Measurements from ENCODE around the gene MAST1. TPM values are rescaled to one million over a fixed set of nuclear protein-coding genes. Genes with fewer than 3 reads are reported as not detected.

MAST1 gene
- total RNA-seq, 4 donors from 2014 or later: 1.2 TPM; not detected in 3

DNA sequence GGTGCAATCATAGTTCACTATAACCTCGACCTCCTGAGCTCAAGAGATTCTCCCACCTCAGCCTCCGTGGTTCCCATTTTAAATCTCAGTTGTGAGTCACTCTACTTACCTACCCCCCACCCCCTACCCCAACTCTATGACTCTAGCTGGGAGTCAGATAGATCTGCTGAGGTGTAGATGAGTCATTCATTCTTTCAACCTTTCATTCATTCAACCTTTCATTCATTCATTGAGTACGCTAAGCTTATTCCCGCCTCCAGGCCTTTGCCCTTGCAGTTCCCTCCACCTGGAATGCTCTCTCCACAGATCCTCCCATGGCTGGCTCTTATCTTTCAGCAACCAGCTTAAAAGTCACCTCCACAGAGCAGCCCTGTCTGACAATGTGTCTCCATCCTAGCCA, 1.1 kb upstream of the MAST1 start:
- H3K9me3 ChIP-seq: no peaks in the 10 kb centered on the region
- H3K27me3 ChIP-seq: peaks cover 55 to 57% of the 10 kb centered on the region in 2 donors
- no peak for DNase-seq
- H3K4me1 ChIP-seq: peaks cover 0 to 19% of the 10 kb centered on the region in 2 donors
- no peak overlapping the region for H3K4me3 ChIP-seq
- intact Hi-C loops (cut with DNase I; ENCODE audit: low total_unique reads): no loop called here
- no peaks in the 10 kb centered on the region for H3K36me3 ChIP-seq
- no peak overlapping the region for H3K27ac ChIP-seq
- no peak for TF ChIP-seq POLR2A (IDR thresholded peaks at IDR 0.05)
- TF ChIP-seq, protein P1, sequence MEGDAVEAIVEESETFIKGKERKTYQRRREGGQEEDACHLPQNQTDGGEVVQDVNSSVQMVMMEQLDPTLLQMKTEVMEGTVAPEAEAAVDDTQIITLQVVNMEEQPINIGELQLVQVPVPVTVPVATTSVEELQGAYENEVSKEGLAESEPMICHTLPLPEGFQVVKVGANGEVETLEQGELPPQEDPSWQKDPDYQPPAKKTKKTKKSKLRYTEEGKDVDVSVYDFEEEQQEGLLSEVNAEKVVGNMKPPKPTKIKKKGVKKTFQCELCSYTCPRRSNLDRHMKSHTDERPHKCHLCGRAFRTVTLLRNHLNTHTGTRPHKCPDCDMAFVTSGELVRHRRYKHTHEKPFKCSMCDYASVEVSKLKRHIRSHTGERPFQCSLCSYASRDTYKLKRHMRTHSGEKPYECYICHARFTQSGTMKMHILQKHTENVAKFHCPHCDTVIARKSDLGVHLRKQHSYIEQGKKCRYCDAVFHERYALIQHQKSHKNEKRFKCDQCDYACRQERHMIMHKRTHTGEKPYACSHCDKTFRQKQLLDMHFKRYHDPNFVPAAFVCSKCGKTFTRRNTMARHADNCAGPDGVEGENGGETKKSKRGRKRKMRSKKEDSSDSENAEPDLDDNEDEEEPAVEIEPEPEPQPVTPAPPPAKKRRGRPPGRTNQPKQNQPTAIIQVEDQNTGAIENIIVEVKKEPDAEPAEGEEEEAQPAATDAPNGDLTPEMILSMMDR (IDR thresholded peaks at IDR 0.05): no peak

DNA sequence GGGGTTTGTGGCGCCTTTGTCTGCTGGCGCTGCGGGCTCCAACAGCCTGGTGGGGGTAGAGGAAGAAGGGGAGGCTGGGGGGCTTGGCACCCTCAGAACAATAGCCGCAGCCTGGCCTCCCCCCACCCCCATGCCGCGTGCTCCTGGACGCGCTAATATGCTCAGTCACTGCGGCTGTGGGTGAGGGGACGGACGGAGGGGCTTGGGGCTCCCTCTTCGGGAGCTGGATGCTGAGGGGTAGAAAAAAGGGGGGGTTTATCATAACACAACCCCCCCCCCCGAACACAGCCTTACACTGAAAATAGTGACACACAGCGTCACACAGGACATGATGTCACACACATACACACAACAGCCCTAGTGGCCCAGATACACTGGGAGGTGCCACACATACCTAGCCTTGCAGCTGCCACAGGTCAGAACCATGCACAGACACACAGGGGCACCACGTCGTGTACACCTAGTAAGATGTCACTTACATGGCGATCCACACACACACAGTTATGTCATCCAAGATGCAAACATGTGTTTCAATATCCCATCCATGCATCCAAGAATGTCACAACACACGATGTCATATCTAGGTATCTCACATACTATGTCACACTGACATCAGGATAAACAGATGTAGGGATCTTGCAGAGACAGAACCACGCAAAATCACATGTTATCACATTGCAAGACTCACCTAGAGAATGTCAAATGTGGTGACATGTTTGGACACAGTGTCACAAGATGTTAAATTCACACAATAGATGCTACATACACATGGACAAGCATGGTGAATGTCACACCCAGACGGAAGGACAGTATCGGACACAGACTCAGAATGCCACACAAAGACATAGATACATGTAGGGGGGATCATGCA, 806 bp downstream of the MAST1 start:
- intact Hi-C loops (cut with DNase I; ENCODE audit: low total_unique reads): no loop called here
- TF ChIP-seq, protein P1 (IDR thresholded peaks at IDR 0.05): no peak
- no peak for TF ChIP-seq POLR2A (IDR thresholded peaks at IDR 0.05)
- Histone ChIP-seq H3K27ac (no peak overlapping the region), H3K4me3 (no peak overlapping the region), H3K36me3 (no peaks in the 10 kb centered on the region), H3K9me3 (no peaks in the 10 kb centered on the region), H3K27me3 (peaks cover 44 to 62% of the 10 kb centered on the region in 2 donors), H3K4me1 (peaks cover 0 to 16% of the 10 kb centered on the region in 2 donors)
- no peak for DNase-seq

DNA sequence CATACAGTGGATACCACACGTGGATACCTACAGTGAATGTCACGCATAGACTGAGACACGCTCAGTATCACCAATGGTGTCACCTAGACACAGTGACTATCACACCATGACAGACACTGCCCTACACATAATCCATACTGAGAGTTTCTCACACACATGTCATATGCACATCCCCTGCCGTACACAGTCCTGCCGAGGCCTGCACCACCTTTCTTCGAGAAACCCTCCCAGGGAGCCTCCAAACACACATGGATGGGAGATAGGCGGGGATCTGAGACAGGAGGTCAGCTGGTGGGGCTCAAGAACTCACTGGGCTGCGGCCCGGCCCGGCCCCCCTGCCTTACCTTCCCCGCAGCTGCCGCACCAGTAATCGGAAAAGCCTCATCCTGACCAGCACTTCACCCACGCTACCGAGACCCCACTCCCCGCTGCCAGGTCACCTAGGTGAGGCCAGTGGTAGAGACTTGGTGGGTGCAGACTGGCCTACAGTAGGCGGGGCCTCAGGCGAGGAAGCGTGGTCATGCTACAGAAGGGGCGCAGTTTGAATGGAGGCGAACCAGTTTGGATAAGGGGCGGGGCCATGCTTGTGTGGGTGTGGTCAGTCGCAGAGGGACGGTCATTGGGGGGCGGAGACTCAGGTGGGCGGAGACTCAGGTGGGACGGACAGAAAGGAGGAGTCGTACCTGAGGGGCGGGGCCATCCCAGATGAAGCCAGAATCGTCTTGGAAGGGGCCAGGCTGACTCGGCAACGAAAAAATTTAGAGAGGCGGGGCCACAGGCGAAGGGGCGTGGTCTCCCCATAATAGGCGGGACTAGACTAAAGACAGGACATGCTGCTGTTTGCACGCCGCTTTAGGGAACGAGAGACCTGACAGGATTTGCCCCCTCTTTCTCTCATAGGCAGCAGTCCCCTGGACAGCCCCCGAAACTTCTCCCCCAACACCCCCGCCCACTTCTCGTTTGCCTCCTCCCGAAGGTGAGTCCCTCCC, 2.1 kb downstream of the MAST1 start:
- Histone ChIP-seq H3K27me3 (peaks cover 37 to 51% of the 10 kb centered on the region in 2 donors), H3K4me1 (peaks cover 0 to 16% of the 10 kb centered on the region in 2 donors), H3K9me3 (no peaks in the 10 kb centered on the region), H3K36me3 (no peaks in the 10 kb centered on the region), H3K27ac (no peak overlapping the region), H3K4me3 (no peak overlapping the region)
- intact Hi-C loops (cut with DNase I; ENCODE audit: low total_unique reads): loop anchor here (5.0 kb wide), 1 partner anchor 73 kb away; no protein-coding TSS in a partner anchor
- peak in 1 of 2 donors; percentile 44 for DNase-seq
- no peak for TF ChIP-seq POLR2A (IDR thresholded peaks at IDR 0.05)
- TF ChIP-seq, protein P1 (IDR thresholded peaks at IDR 0.05): no peak

DNA sequence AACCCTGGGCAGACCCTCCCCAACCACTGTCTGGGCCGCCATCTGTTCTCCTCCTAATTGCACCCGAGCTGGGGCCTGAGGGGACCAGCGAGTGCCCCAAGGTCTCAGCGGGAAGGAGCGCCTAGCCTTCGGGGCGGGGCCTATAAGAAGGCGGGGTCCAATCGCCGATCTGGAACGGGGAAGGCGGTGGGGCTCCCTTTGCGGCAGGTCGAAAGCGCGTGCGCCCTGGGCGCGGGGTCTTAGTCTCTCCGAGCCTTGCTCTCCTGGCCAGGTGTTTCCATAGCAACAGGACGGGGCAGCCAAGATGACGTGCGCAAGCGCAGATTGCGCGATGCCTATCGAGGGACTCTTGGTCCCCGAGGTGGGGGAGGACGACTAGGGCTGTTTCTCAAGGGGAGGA, 2.8 kb downstream of the MAST1 start:
- no peaks in the 10 kb centered on the region for H3K36me3 ChIP-seq
- H3K27me3 ChIP-seq: peaks cover 32 to 44% of the 10 kb centered on the region in 2 donors
- no peak overlapping the region for H3K27ac ChIP-seq
- intact Hi-C loops (cut with DNase I; ENCODE audit: low total_unique reads): loop anchor here (5.0 kb wide), 1 partner anchor 74 kb away; no protein-coding TSS in a partner anchor
- H3K9me3 ChIP-seq: no peaks in the 10 kb centered on the region
- H3K4me1 ChIP-seq: peaks cover 0 to 16% of the 10 kb centered on the region in 2 donors
- no peak overlapping the region for H3K4me3 ChIP-seq
- TF ChIP-seq, protein P1 (IDR thresholded peaks at IDR 0.05): no peak
- TF ChIP-seq POLR2A (IDR thresholded peaks at IDR 0.05): no peak
- DNase-seq: no peak
